ENCODE measurements around the gene TAF1B.
"Not testable (repeated sequence)": the region's sequence is repeated elsewhere in the genome, so short reads cannot be mapped to it uniquely, and the experiment has no call there.

TAF1B gene

GRCh38 chr2:9835068-9835467, 8.2 kb upstream of the TAF1B start:
- not testable (repeated sequence) for DNase-seq

- no peak for DNase-seq
These were observed 7.2 kb upstream of the TAF1B start for GRCh38 chr2:9836074-9836473.

GRCh38 chr2:9836517-9836916, 6.8 kb upstream of the TAF1B start:
- DNase-seq = no peak

- DNase-seq = no peak
These were observed 5.8 kb upstream of the TAF1B start for GRCh38 chr2:9837451-9837850.

GRCh38 chr2:9838391-9838790, 4.9 kb upstream of the TAF1B start:
- no peak for DNase-seq

- no peak for DNase-seq
These were observed 616 bp upstream of the TAF1B start for GRCh38 chr2:9842487-9843228.

- DNase-seq = no peak
These were observed 786 bp downstream of the TAF1B start for GRCh38 chr2:9844036-9844483.

GRCh38 chr2:9844576-9844975, 1.3 kb downstream of the TAF1B start:
- DNase-seq = no peak

GRCh38 chr2:9846554-9846953, 3.3 kb downstream of the TAF1B start:
- no peak for DNase-seq

GRCh38 chr2:9847140-9847539, 3.9 kb downstream of the TAF1B start:
- no peak for DNase-seq

- no peak for DNase-seq
These were observed 9.6 kb downstream of the TAF1B start for GRCh38 chr2:9852881-9853280.

- no peak for DNase-seq
These were observed 14.8 kb downstream of the TAF1B start for GRCh38 chr2:9857814-9858729.

GRCh38 chr2:9858730-9859068, 15.4 kb downstream of the TAF1B start:
- DNase-seq = no peak

GRCh38 chr2:9860922-9861580, 17.8 kb downstream of the TAF1B start:
- not testable (repeated sequence) for DNase-seq

- DNase-seq = no peak
These were observed 24.6 kb downstream of the TAF1B start for GRCh38 chr2:9867881-9868280.

GRCh38 chr2:9873337-9873736, 30.1 kb downstream of the TAF1B start:
- no peak for DNase-seq

GRCh38 chr2:9877026-9877425, 33.8 kb downstream of the TAF1B start:
- DNase-seq = no peak

- DNase-seq = no peak
These were observed 34.5 kb downstream of the TAF1B start for GRCh38 chr2:9877726-9878125.

GRCh38 chr2:9879455-9880194, 36.4 kb downstream of the TAF1B start:
- DNase-seq = no peak

GRCh38 chr2:9883897-9884296, 40.6 kb downstream of the TAF1B start:
- no peak for DNase-seq

- no peak for DNase-seq
These were observed 41.2 kb downstream of the TAF1B start for GRCh38 chr2:9884436-9884835.

- DNase-seq = no peak
These were observed 41.9 kb downstream of the TAF1B start for GRCh38 chr2:9885036-9885684.
